GM18951 (cell line): ENCODE results near the gene HACD4.

Experiments
- POLR2A ChIP-seq: IDR thresholded peaks from 4 replicates; pipeline ENCODE4 v1.6.1; 2011; ENCODE audit warnings: mild to moderate bottlenecking; ENCODE audit not compliant: insufficient read length, insufficient read depth; ENCODE audit errors: extremely low read depth
- in situ Hi-C: fragments of 300-500 bp; cut with MboI; formaldehyde crosslinking; loops from one replicate; pipeline ENCODE4 v1.12.0; 2022; ENCODE audit warnings: low sequenced_read_pairs, mixed read lengths, inconsistent platforms; ENCODE audit not compliant: unreplicated experiment

The HACD4 gene

GRCh38 chr9:20972684-20973083 is 58.8 kb downstream of the HACD4 start:
- in situ Hi-C loops, result no loop called here
- TF ChIP-seq POLR2A, result no peak

- TF ChIP-seq POLR2A, result no peak
- in situ Hi-C loops, result no loop called here
These were observed 68.8 kb downstream of the HACD4 start for GRCh38 chr9:20962536-20963225.

- no peak for TF ChIP-seq POLR2A
- in situ Hi-C loops, result loop anchor here (10.0 kb wide), 1 partner anchor 596 kb away; no protein-coding TSS in a partner anchor
These were observed 80.7 kb downstream of the HACD4 start for GRCh38 chr9:20950707-20951106.
